Skin of body (tissue), 2 donors: ENCODE results near the gene PSG1. TPM values are rescaled to one million over a fixed set of nuclear protein-coding genes. Genes with fewer than 3 reads are reported as not detected.
"Not testable (repeated sequence)": the region's sequence is repeated elsewhere in the genome, so short reads cannot be mapped to it uniquely, and the experiment has no call there.

Experiments used
- DNase-seq: peaks from one replicate; lab custom pipeline; 2025; lab: John Stamatoyannopoulos, UW
- total RNA-seq: library from RNA; depleted of rRNA; stranded (reverse); fragments of >200 nt; gene quantifications from one replicate; pipeline ENCODE4 v1.2.3, GENCODE V29; 2014

Gene PSG1
- total RNA-seq, 1 donor from 2014 or later: not detected

GRCh38 chr19:42882010-42882409 is 2.5 kb upstream of the PSG1 start:
- not testable (repeated sequence) for DNase-seq

GRCh38 chr19:42881279-42881678 is 1.8 kb upstream of the PSG1 start:
- DNase-seq: not testable (repeated sequence)

GRCh38 chr19:42880621-42881020 is 1.1 kb upstream of the PSG1 start:
- not testable (repeated sequence) for DNase-seq

GRCh38 chr19:42876596-42876995 is 2.9 kb downstream of the PSG1 start:
- not testable (repeated sequence) for DNase-seq

GRCh38 chr19:42875881-42876280 is 3.6 kb downstream of the PSG1 start:
- DNase-seq: not testable (repeated sequence)

GRCh38 chr19:42874901-42875813 is 4.4 kb downstream of the PSG1 start:
- not testable (repeated sequence) for DNase-seq

GRCh38 chr19:42874136-42874535 is 5.4 kb downstream of the PSG1 start:
- not testable (repeated sequence) for DNase-seq

- DNase-seq: no peak
Measured at GRCh38 chr19:42872608-42873007, 6.9 kb downstream of the PSG1 start.

- no peak for DNase-seq
Measured at GRCh38 chr19:42857544-42857867, 22.0 kb downstream of the PSG1 start.

- DNase-seq: not testable (repeated sequence)
Measured at GRCh38 chr19:42856866-42857543, 22.5 kb downstream of the PSG1 start.

- not testable (repeated sequence) for DNase-seq
Measured at GRCh38 chr19:42854745-42855144, 24.8 kb downstream of the PSG1 start.

GRCh38 chr19:42853231-42853630 is 26.3 kb downstream of the PSG1 start:
- DNase-seq: not testable (repeated sequence)

- not testable (repeated sequence) for DNase-seq
Measured at GRCh38 chr19:42852821-42853220, 26.7 kb downstream of the PSG1 start.

GRCh38 chr19:42851718-42852280 is 27.7 kb downstream of the PSG1 start:
- not testable (repeated sequence) for DNase-seq

GRCh38 chr19:42850981-42851717 is 28.4 kb downstream of the PSG1 start:
- DNase-seq: no peak

GRCh38 chr19:42846597-42846996 is 32.9 kb downstream of the PSG1 start:
- no peak for DNase-seq

- not testable (repeated sequence) for DNase-seq
Measured at GRCh38 chr19:42843631-42844030, 35.9 kb downstream of the PSG1 start.

- DNase-seq: not testable (repeated sequence)
Measured at GRCh38 chr19:42832746-42833442, 46.6 kb downstream of the PSG1 start.

GRCh38 chr19:42832023-42832680 is 47.4 kb downstream of the PSG1 start:
- not testable (repeated sequence) for DNase-seq
